GM19238 (cell line): Measurements from ENCODE around the gene KANSL1.

ENCODE experiments used
- DNase-seq: peaks from one replicate; pipeline ENCODE4 v3.0.0; 2011; ENCODE audit warnings: low spot score; ENCODE audit not compliant: insufficient read length

KANSL1 gene

DNA sequence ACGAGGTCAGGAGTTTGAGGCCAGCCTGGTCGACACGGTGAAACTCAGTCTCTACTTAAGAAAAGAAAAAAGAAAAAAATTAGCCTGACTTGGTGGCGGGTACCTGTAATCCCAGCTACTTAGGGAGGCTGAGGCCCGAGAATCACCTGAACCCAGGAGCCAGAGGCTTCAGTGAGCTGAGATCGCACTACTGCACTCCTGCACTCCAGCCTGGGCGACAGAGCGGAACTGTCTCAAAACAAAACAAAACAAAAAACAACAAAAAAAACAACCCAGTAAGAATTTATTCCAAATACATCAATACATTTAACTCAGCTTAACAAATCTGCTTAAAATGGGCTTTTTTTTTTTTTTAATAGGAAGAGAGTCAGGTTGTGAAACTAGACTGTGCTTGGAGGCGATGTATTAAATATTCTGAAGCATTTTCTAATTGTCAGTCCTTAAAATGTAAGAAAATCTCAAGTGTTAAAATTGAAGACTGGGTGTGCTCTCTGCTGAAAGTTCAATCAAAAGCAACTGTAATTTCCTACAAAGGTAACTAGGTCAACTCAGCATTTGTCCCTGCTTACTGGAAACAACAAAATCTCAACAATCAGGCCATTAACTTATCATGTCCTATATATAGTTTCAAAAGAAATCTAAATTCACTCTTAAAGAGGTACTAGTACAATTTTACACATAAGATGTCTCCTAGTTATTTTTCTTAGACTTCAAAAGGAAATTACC is 23.2 kb downstream of the KANSL1 start:
- DNase-seq, result no peak

DNA sequence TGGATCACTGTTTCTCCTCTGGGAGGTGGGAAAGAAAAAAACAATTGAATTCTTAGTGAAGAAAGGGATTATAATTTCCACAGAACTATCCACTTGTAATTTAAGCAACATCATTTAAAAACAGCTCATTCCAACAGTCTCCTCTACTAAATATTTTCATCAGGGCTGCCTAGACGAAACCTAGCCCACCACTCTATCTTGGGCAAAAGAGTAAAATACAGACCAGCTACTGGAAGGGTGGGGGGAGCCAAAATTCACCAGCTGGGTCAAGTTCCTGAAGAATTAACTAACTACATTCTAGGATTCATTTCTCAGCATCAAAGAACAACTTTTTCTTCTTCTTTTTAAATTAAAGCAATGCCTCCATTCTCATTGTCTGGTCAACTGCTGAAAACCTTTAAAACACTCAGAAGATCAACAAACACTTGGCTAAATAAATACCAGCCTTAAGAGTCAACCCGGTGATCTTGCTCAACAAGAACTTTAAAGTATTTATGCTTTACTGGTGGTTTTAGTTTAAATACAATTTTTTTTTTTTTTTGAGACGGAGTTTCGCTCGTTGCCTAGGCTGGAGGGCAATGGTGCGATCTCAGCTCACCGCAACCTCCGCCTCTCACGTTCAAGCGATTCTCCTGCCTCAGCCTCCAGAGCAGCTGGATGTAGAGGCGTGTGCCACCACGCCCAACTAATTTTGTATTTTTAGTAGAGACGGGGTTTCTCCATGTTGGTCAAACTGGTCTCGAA is 25.2 kb downstream of the KANSL1 start:
- no peak for DNase-seq

DNA sequence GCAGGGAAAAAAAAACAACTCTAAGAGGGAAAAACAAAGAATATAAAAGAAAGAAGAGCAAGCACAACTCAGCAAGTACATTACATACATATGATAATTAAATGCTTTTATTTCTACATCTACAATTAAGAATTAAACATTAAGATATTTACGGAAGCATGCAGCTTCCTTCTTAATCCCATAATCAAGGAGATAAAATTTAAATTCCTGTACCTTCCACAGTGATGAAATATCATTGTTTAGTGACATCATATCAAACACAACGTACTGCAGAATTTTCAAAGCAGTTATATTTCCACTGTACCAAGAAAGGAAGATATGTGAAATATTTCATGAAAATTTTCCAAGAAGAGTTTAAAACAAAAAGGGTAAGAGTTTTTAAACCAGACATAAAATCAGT is 26.0 kb downstream of the KANSL1 start:
- DNase-seq, result no peak

GRCh38 chr17:46166692-46167249 is 26.5 kb downstream of the KANSL1 start:
- no peak for DNase-seq

- no peak for DNase-seq
Observed at GRCh38 chr17:46163929-46164594, 29.2 kb downstream of the KANSL1 start.

DNA sequence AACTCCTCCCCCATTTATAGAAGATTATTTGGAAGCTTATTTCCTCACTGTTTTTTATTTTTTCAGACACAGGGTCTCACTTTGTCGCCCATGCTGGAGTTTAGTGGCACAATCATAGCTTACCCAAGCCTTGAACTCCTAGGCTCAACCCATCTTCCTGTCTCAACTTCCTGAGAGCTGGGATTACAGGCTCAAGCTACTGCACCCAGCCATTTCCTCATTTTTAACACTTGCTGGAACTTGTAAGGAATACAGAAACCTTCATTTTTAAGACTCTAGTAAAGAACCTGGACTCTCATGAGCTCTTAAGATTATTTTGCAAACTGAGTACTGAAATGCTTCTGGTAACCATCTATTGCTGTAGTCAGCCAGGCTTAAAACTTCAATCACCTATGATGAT is 29.9 kb downstream of the KANSL1 start:
- no peak for DNase-seq

- no peak for DNase-seq
Observed at GRCh38 chr17:46162866-46163265, 30.4 kb downstream of the KANSL1 start.

GRCh38 chr17:46160169-46160568 is 33.1 kb downstream of the KANSL1 start:
- DNase-seq, result no peak

DNA sequence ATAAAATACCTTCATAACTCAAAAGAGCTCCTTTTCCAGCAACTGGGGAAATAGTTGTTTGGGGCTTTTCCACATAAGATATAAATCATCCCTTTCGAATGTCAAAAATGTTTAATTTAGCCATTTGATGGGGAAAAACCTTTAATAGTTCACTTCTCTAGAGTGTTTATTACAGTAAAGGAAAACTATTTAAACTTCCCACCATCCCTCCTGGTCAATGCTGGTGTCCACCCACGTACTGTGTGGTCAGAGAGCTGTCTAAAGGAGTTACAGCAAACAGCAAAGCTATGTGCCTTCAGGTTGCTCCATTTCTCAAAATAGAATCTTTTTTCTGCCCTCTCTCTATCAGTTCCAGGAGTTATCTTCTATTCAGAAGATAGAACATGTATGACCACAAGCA is 33.5 kb downstream of the KANSL1 start:
- DNase-seq, result no peak

DNA sequence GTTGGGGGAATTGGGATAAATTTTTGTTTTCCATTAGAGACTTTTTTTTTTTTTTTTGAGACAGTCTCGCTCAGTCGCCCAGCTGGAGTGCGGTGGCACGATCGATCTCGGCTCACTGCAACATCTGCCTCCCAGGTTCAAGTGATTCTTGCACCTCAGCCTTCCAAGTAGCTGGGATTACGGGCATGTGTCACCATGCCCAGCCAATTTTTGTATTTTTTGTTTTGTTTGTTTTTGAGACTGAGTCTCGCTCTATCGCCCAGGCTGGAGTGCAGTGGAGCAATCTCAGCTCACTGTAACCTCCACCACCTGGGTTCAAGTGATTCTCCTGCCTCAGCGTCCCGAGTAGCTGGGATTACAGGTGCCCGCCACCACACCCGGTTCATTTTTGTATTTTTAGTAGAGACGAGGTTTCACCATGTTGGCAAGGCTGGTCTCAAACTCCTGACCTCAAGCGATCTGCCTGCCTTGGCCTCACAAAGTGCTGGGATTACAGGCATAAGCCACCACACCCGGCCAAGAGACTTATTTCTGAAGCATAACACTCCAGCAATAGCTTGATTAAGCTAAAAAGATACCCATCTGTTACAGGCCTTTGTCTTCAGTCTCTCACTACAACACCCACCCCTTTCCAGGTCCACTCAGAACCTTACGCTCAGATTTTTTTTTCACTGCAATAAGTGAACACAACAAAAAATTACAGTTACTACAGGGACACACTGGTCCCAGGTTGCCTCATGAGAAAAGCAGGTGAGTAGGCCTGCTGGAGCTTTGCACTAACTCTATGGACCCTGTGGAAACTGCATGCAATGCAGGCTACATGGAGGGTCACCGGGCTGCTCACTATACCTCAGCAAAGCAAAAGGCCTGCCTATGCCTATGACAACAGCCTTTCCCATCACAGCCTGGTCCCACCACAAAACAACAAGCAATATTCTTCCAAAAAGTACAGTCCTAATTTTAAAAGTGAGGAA is 34.6 kb downstream of the KANSL1 start:
- DNase-seq, result no peak

- DNase-seq, result no peak
Observed at GRCh38 chr17:46157443-46158062, 35.7 kb downstream of the KANSL1 start.

- no peak for DNase-seq
Observed at GRCh38 chr17:46154151-46154816, 38.9 kb downstream of the KANSL1 start.

- no peak for DNase-seq
Observed at GRCh38 chr17:46152423-46152822, 40.8 kb downstream of the KANSL1 start.

GRCh38 chr17:46151762-46152161 is 41.5 kb downstream of the KANSL1 start:
- DNase-seq, result no peak

- no peak for DNase-seq
Observed at GRCh38 chr17:46150216-46150963, 42.8 kb downstream of the KANSL1 start.

DNA sequence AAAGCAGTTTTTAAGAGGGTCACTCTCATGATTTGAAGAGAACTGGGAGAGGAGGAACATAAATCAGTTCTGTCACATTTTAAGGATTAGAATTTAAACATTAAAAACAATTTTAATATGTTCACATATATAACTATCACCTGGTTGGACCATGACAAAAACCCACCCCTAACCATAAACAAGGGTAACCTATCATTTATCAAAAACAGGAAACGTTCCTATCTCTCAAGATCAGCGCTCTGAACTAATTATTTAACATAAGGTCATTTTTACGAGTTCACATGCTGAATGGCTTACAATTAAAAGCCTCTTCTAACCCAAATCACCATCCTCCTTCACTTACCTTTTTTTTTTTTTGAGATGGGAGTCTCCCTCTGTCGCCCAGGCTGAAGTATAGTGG is 45.0 kb downstream of the KANSL1 start:
- DNase-seq, result no peak

DNA sequence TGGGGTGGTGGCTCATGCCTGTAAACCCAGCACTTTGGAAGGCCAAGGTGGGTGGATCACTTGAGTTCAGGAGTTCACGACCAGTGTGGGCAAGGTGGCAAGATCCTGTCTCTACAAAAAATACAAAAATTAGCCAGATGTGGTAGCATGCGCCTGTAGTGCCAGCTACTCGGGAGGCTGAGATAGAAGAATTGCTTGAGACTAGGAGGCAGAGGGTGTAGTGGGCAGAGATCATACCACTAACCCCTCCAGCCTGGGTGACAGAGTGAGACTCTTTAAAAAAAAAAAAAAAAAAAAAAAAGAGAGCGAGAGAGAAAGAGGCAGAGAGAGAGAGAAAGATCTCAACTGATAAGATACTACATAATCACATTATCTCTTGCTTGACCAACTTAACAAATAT is 45.9 kb downstream of the KANSL1 start:
- no peak for DNase-seq

- no peak for DNase-seq
Observed at GRCh38 chr17:46144246-46144645, 49.0 kb downstream of the KANSL1 start.

- no peak for DNase-seq
Observed at GRCh38 chr17:46143827-46144236, 49.4 kb downstream of the KANSL1 start.
